Measurements from ENCODE around the gene SPRN.
A peak's percentile ranks its signal among the peaks of the same experiment; 100 is the strongest.

Gene SPRN

GRCh38 chr10:133394801-133395221, 29.6 kb downstream of the SPRN start:
- Histone ChIP-seq H3K9me3 (ENCODE audit: control extremely low read depth in 1 of 5, control insufficient read depth in 4 of 5, insufficient read depth in 2 of 5, low read depth in 1 of 5, low read length in 4 of 5) (no peaks in the 10 kb centered on the region), H3K4me1 (ENCODE audit: control extremely low read depth in 1 of 4, control insufficient read depth in 4 of 4, insufficient read depth in 4 of 4, low read length in 3 of 4) (peaks cover 5 to 23% (median 16%) of the 10 kb centered on the region in 4 experiments), H3K4me3 (ENCODE audit: control insufficient read depth in 1 of 7, extremely low read depth in 1 of 7, insufficient read depth in 4 of 7, low read depth in 2 of 7, low read length in 6 of 7) (peak overlapping the region; percentile 71 to 90 (median 86)), H3K36me3 (ENCODE audit: control insufficient read depth in 4 of 4, insufficient read depth in 4 of 4, low read length in 3 of 4) (peaks cover 7 to 35% (median 25%) of the 10 kb centered on the region in 4 experiments), H3K27ac (ENCODE audit: insufficient read depth in 1 of 2, low read depth in 1 of 2, low read length in 2 of 2, poor library complexity in 1 of 2, severe bottlenecking in 2 of 2) (peak overlapping the region; percentile 54 to 85), H3K27me3 (replicated peaks in 2 of 5; ENCODE audit: control insufficient read depth in 4 of 5, insufficient read depth in 5 of 5, low read length in 4 of 5) (no peaks in the 10 kb centered on the region)
- DNase-seq, result no peak
- ChIA-PET CTCF (no interaction called here), POLR2A (no interaction called here)
- 44% methylated on average over 18 of the region's 21 CpGs for WGBS (ENCODE audit: insufficient coverage)

GRCh38 chr10:133394064-133394663, 30.3 kb downstream of the SPRN start, which contains the start of gene MTG1:
MTG1 (plus strand) TSS chr10:133394157; CDS start chr10:133394221, 64 bp downstream.
- Histone ChIP-seq H3K36me3 (ENCODE audit: control insufficient read depth in 4 of 4, insufficient read depth in 4 of 4, low read length in 3 of 4) (peaks cover 7 to 29% (median 20%) of the 10 kb centered on the region in 4 experiments), H3K27me3 (replicated peaks in 2 of 5; ENCODE audit: control insufficient read depth in 4 of 5, insufficient read depth in 5 of 5, low read length in 4 of 5) (no peaks in the 10 kb centered on the region), H3K4me1 (ENCODE audit: control extremely low read depth in 1 of 4, control insufficient read depth in 4 of 4, insufficient read depth in 4 of 4, low read length in 3 of 4) (peaks cover 5 to 29% (median 22%) of the 10 kb centered on the region in 4 experiments), H3K9me3 (ENCODE audit: control extremely low read depth in 1 of 5, control insufficient read depth in 4 of 5, insufficient read depth in 2 of 5, low read depth in 1 of 5, low read length in 4 of 5) (no peaks in the 10 kb centered on the region), H3K4me3 (ENCODE audit: control insufficient read depth in 1 of 7, extremely low read depth in 1 of 7, insufficient read depth in 4 of 7, low read depth in 2 of 7, low read length in 6 of 7) (peak within 1 kb of the TSS; percentile 71 to 90 (median 86)), H3K27ac (ENCODE audit: insufficient read depth in 1 of 2, low read depth in 1 of 2, low read length in 2 of 2, poor library complexity in 1 of 2, severe bottlenecking in 2 of 2) (peak within 1 kb of the TSS; percentile 54 to 85)
- CTCF ChIA-PET, result no interaction called here
- under 1% methylated on average over 59 of the region's 69 CpGs for WGBS (ENCODE audit: insufficient coverage)
- POLR2A ChIA-PET, result no interaction called here
- DNase-seq, result peak; percentile 83 to 85 (median 83)

- no peak for DNase-seq
- 90% methylated on average over 2 of the region's 27 CpGs for WGBS (ENCODE audit: insufficient coverage)
- peaks cover 7 to 34% (median 28%) of the 10 kb centered on the region in 4 experiments for H3K4me1 ChIP-seq (ENCODE audit: control extremely low read depth in 1 of 4, control insufficient read depth in 4 of 4, insufficient read depth in 4 of 4, low read length in 3 of 4)
- POLR2A ChIA-PET, result no interaction called here
- no peaks in the 10 kb centered on the region for H3K9me3 ChIP-seq (ENCODE audit: control extremely low read depth in 1 of 5, control insufficient read depth in 4 of 5, insufficient read depth in 2 of 5, low read depth in 1 of 5, low read length in 4 of 5)
- no peaks in the 10 kb centered on the region for H3K27me3 ChIP-seq (replicated peaks in 2 of 5; ENCODE audit: control insufficient read depth in 4 of 5, insufficient read depth in 5 of 5, low read length in 4 of 5)
- peaks cover 7 to 23% (median 14%) of the 10 kb centered on the region in 4 experiments for H3K36me3 ChIP-seq (ENCODE audit: control insufficient read depth in 4 of 4, insufficient read depth in 4 of 4, low read length in 3 of 4)
- peak overlapping the region; percentile 71 to 90 (median 86) for H3K4me3 ChIP-seq (ENCODE audit: control insufficient read depth in 1 of 7, extremely low read depth in 1 of 7, insufficient read depth in 4 of 7, low read depth in 2 of 7, low read length in 6 of 7)
- H3K27ac ChIP-seq (ENCODE audit: insufficient read depth in 1 of 2, low read depth in 1 of 2, low read length in 2 of 2, poor library complexity in 1 of 2, severe bottlenecking in 2 of 2), result peak overlapping the region in 1 of 2 experiments; percentile 56
- CTCF ChIA-PET, result interaction anchor here (1.3 kb wide), 1 partner anchor 64 kb away, joined by 3 read pairs; no protein-coding TSS in a partner anchor
Observed at GRCh38 chr10:133393401-133394063, 30.9 kb downstream of the SPRN start.

GRCh38 chr10:133391761-133392518, 32.5 kb downstream of the SPRN start:
- Histone ChIP-seq H3K27ac (ENCODE audit: insufficient read depth in 1 of 2, low read depth in 1 of 2, low read length in 2 of 2, poor library complexity in 1 of 2, severe bottlenecking in 2 of 2) (no peak overlapping the region), H3K9me3 (ENCODE audit: control extremely low read depth in 1 of 5, control insufficient read depth in 4 of 5, insufficient read depth in 2 of 5, low read depth in 1 of 5, low read length in 4 of 5) (no peaks in the 10 kb centered on the region), H3K4me1 (ENCODE audit: control extremely low read depth in 1 of 4, control insufficient read depth in 4 of 4, insufficient read depth in 4 of 4, low read length in 3 of 4) (peaks cover 7 to 35% (median 31%) of the 10 kb centered on the region in 4 experiments), H3K27me3 (replicated peaks in 2 of 5; ENCODE audit: control insufficient read depth in 4 of 5, insufficient read depth in 5 of 5, low read length in 4 of 5) (no peaks in the 10 kb centered on the region), H3K4me3 (ENCODE audit: control insufficient read depth in 1 of 7, extremely low read depth in 1 of 7, insufficient read depth in 4 of 7, low read depth in 2 of 7, low read length in 6 of 7) (no peak overlapping the region), H3K36me3 (ENCODE audit: control insufficient read depth in 4 of 4, insufficient read depth in 4 of 4, low read length in 3 of 4) (peaks cover 4 to 13% (median 8%) of the 10 kb centered on the region in 4 experiments)
- 97% methylated on average over 6 of the region's 12 CpGs for WGBS (ENCODE audit: insufficient coverage)
- no peak for DNase-seq
- ChIA-PET POLR2A (no interaction called here), CTCF (interaction anchor here (1.3 to 3.8 kb wide), 4 partner anchors 10 to 63 kb away, joined by 3 to 16 read pairs (median 6); no protein-coding TSS in a partner anchor)

- DNase-seq, result no peak
- H3K27ac ChIP-seq (ENCODE audit: insufficient read depth in 1 of 2, low read depth in 1 of 2, low read length in 2 of 2, poor library complexity in 1 of 2, severe bottlenecking in 2 of 2), result no peak overlapping the region
- H3K36me3 ChIP-seq (ENCODE audit: control insufficient read depth in 4 of 4, insufficient read depth in 4 of 4, low read length in 3 of 4), result peaks cover 3 to 6% (median 4%) of the 10 kb centered on the region in 4 experiments
- no peak overlapping the region for H3K4me3 ChIP-seq (ENCODE audit: control insufficient read depth in 1 of 7, extremely low read depth in 1 of 7, insufficient read depth in 4 of 7, low read depth in 2 of 7, low read length in 6 of 7)
- no peaks in the 10 kb centered on the region for H3K9me3 ChIP-seq (ENCODE audit: control extremely low read depth in 1 of 5, control insufficient read depth in 4 of 5, insufficient read depth in 2 of 5, low read depth in 1 of 5, low read length in 4 of 5)
- WGBS (ENCODE audit: insufficient coverage), result 100% methylated on average over 10 of the region's 12 CpGs
- no peaks in the 10 kb centered on the region for H3K27me3 ChIP-seq (replicated peaks in 2 of 5; ENCODE audit: control insufficient read depth in 4 of 5, insufficient read depth in 5 of 5, low read length in 4 of 5)
- ChIA-PET CTCF (interaction anchor here (0.9 to 3.8 kb wide), 4 partner anchors 9 to 62 kb away, joined by 3 to 16 read pairs (median 6); no protein-coding TSS in a partner anchor), POLR2A (interaction anchor here (0.6 kb wide), 1 partner anchor 30 kb away, joined by 6 read pairs; no protein-coding TSS in a partner anchor)
- H3K4me1 ChIP-seq (ENCODE audit: control extremely low read depth in 1 of 4, control insufficient read depth in 4 of 4, insufficient read depth in 4 of 4, low read length in 3 of 4), result peaks cover 7 to 35% (median 31%) of the 10 kb centered on the region in 4 experiments
Observed at GRCh38 chr10:133391249-133391635, 33.2 kb downstream of the SPRN start.

GRCh38 chr10:133390597-133391248, 33.7 kb downstream of the SPRN start:
- 95% methylated on average over 15 of the region's 19 CpGs for WGBS (ENCODE audit: insufficient coverage)
- Histone ChIP-seq H3K36me3 (ENCODE audit: control insufficient read depth in 4 of 4, insufficient read depth in 4 of 4, low read length in 3 of 4) (peaks cover 0 to 3% (median 0%) of the 10 kb centered on the region in 4 experiments), H3K9me3 (ENCODE audit: control extremely low read depth in 1 of 5, control insufficient read depth in 4 of 5, insufficient read depth in 2 of 5, low read depth in 1 of 5, low read length in 4 of 5) (no peaks in the 10 kb centered on the region), H3K4me3 (ENCODE audit: control insufficient read depth in 1 of 7, extremely low read depth in 1 of 7, insufficient read depth in 4 of 7, low read depth in 2 of 7, low read length in 6 of 7) (no peak overlapping the region), H3K27ac (ENCODE audit: insufficient read depth in 1 of 2, low read depth in 1 of 2, low read length in 2 of 2, poor library complexity in 1 of 2, severe bottlenecking in 2 of 2) (peak overlapping the region in 1 of 2 experiments; percentile 22), H3K27me3 (replicated peaks in 2 of 5; ENCODE audit: control insufficient read depth in 4 of 5, insufficient read depth in 5 of 5, low read length in 4 of 5) (no peaks in the 10 kb centered on the region), H3K4me1 (ENCODE audit: control extremely low read depth in 1 of 4, control insufficient read depth in 4 of 4, insufficient read depth in 4 of 4, low read length in 3 of 4) (peaks cover 7 to 35% (median 31%) of the 10 kb centered on the region in 4 experiments)
- POLR2A ChIA-PET, result interaction anchor here (0.5 to 1.6 kb wide), 3 partner anchors 10 to 62 kb away, joined by 6 to 9 read pairs (median 7); no protein-coding TSS in a partner anchor
- CTCF ChIA-PET, result interaction anchor here (0.7 to 3.8 kb wide), 4 partner anchors 9 to 1244 kb away, joined by 3 to 16 read pairs (median 6); no protein-coding TSS in a partner anchor
- no peak for DNase-seq

Measured in common myeloid progenitor, CD34-positive (primary cell).